Measurements from ENCODE around the gene THAP7. TPM values are rescaled to one million over a fixed set of nuclear protein-coding genes. Genes with fewer than 3 reads are reported as not detected.

The THAP7 gene
- total and polyA plus RNA-seq, 9 of the 15 experiments (the other 6 are each of a cell fraction or from before 2014, with no cell fraction given): 7.9 to 263 (median 84.1) TPM

- TF ChIP-seq TEAD1 (CRISPR knock-in tag; IDR thresholded peaks at IDR 0.05): peak in 1 of 2 experiments; percentile 33; a peak in 1 of 4 replicates
- TF ChIP-seq SRSF7 (optimal IDR thresholded peaks at IDR 0.05; ENCODE audit: low read depth, low read length): no peak
- 0 out of 2 replicates have a peak, but pooled peaks have one; percentile 16 for TF ChIP-seq E2F4 (CRISPR knock-in tag; IDR thresholded peaks at IDR 0.05; ENCODE audit: low read depth)
- TF ChIP-seq HOXB6 (CRISPR knock-in tag; IDR thresholded peaks at IDR 0.05; ENCODE audit: borderline replicate concordance): 0 out of 2 replicates have a peak, but pooled peaks have one; percentile 36
- TF ChIP-seq ZFP36 (IDR thresholded peaks at IDR 0.05; ENCODE audit: low read depth, low read length, partially characterized antibody): peak; percentile 82
- TF ChIP-seq ZHX1 (conservative IDR thresholded peaks at IDR 0.05; ENCODE audit: low read length): 0 out of 2 replicates have a peak, but pooled peaks have one; percentile 15
- 0 out of 2 replicates have a peak, but pooled peaks have one; percentile 4 for TF ChIP-seq CREB1 (IDR thresholded peaks at IDR 0.05)
- 0 out of 2 replicates have a peak, but pooled peaks have one; percentile 24 for TF ChIP-seq CREB1 (CRISPR knock-in tag; IDR thresholded peaks at IDR 0.05)
- peak; percentile 49 for TF ChIP-seq ZNF511 (CRISPR knock-in tag; IDR thresholded peaks at IDR 0.05)
Measured at GRCh38 chr22:20968281-20968977, 33.5 kb downstream of the THAP7 start (continued).
